HuH-7.5 (cell line): ENCODE measurements around the gene RABGGTB.
"Not testable (repeated sequence)": the region's sequence is repeated elsewhere in the genome, so short reads cannot be mapped to it uniquely, and the experiment has no call there.

ENCODE experiments used
- DNase-seq: peaks from one replicate; pipeline ENCODE4 v3.0.0; 2011; ENCODE audit warnings: low spot score

RABGGTB gene

GRCh38 chr1:75795703-75796193, 9.7 kb downstream of the RABGGTB start:
- no peak for DNase-seq

DNA sequence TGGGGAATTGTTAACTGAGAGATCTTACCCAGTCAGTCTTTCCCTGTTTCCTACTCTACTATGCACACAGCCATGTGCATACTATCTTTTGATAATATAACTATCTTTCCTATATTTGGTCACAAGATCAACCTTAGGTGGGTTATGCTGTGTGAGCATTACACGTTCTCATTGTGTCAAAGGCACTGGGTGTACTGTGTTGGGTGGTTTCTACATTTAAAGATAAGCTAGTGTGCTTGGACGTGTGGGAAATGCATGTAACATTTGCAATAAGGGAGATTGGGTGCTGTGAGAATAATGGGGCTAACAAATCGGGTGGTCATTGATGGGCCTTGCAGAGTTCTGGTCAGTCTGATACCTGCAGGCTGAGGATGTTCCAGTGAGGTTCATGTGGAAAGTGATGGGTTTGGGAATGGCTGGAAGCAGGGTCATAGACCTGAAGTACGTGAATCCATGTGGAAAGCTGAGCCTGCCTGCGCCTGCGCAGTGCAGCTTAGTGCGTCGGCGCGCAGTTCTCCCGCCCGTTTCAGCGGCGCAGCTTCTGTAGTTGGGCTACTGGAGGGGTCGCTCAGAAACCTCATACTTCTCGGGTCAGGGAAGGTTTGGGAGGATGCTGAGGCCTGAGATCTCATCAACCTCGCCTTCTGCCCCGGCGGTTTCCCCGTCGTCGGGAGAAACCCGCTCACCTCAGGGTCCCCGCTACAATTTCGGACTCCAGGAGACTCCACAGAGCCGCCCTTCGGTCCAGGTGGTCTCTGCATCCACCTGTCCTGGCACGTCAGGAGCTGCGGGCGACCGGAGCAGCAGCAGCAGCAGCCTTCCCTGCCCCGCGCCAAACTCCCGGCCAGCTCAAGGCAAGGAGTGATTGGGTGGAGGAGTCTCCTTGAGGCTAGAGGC, 10.6 kb downstream of the RABGGTB start, which contains the start of gene MSH4:
Gene MSH4 (plus strand): TSS at position 507 of the 897 bp plus-strand sequence. CDS start 104 bp downstream, at position 611.
- DNase-seq: no peak

- DNase-seq: no peak
Observed at GRCh38 chr1:75797273-75797588, 11.2 kb downstream of the RABGGTB start.

GRCh38 chr1:75797606-75798216, 11.7 kb downstream of the RABGGTB start:
- no peak for DNase-seq

DNA sequence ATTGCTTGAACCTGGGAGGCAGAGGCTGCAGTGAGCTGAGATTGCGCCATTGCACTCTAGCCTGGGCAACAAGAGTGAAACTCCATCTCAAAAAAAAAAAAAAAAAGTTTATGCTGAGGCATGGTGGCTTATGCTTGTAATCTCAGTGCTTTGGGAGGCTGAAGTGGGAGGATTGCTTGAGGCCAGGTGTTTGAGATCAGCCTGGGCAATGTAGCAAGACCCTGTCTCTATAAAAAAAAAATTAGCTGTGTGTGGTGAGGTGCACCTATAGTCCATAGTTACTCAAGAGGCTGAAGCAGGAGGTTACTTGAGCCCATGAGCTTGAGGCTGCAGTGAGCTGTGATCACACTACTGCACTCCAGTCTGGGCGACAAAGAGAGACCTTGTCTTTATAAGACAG, 15.4 kb downstream of the RABGGTB start:
- DNase-seq: not testable (repeated sequence)

DNA sequence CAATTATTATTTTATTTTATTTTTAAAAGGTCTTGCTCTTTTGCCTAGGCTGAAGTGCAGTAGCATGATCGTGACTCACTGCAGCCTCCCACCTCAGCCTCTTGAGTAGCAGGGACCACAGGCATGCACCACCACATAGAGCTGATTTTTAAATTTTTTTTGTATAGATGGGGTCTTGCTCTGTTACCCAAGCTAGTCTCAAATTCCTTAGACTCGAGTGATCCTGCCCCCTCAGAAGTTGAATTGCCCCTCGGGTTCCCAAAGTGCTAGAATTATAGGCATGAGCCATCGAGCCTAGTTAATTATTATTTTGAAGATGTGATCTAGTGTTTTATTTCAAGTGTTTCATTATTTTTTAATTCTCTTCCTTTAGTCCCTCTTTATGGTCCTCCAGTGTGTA, 22.9 kb downstream of the RABGGTB start:
- no peak for DNase-seq

DNA sequence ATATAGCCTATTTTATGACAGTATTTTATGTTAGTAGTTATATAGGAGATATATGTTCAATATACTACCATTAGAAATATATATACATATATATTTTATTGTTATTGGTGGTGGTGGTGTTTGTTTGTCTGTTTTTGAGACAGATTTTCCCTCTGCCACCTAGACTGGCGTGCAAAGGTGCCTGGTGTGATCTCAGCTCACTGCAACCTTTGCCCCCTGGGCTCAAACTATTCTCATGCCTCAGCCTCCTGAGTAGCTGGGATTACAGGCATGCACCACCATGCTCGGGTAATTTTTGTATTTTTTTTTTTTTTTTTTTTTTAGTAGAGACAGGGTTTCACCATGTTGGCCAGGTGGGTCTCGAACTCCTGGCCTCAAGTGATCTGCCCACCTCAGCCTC, 24.1 kb downstream of the RABGGTB start:
- DNase-seq: not testable (repeated sequence)

- DNase-seq: no peak
Observed at GRCh38 chr1:75811211-75811981, 25.3 kb downstream of the RABGGTB start.

GRCh38 chr1:75812065-75812464, 26.0 kb downstream of the RABGGTB start:
- DNase-seq: no peak

- DNase-seq: not testable (repeated sequence)
Observed at GRCh38 chr1:75823596-75823995, 37.5 kb downstream of the RABGGTB start.

- DNase-seq: no peak
Observed at GRCh38 chr1:75836528-75837100, 50.6 kb downstream of the RABGGTB start.

DNA sequence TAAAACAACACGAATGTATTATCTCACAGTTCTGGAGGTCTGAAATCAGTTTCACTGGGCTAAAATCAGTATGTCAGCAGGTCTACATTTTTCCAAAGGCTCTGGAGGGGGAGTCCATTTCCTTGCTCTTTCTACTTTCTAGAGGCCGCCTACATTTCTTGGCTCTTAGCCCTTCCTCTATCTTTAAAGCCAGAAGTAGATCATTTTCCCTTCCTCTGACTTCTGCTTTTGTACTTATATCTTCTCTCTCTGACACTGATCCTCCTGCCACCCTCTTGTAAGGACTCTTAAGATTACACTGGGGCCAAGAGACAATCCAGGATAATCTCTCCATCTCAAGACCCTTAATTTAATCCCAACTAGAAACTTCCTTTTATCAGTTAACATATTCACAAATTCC, 52.0 kb downstream of the RABGGTB start:
- no peak for DNase-seq

GRCh38 chr1:75841421-75841820, 55.4 kb downstream of the RABGGTB start:
- DNase-seq: no peak
